HUES48 (cell line): ENCODE data around the gene B2M.
"Not testable (repeated sequence)": the region's sequence is repeated elsewhere in the genome, so short reads cannot be mapped to it uniquely, and the experiment has no call there.

Experiments
- H3K27ac ChIP-seq: one replicate; pipeline ENCODE4 v1.7.0; 2013; ENCODE audit warnings: low read depth, low read length, inconsistent platforms
- H3K27me3 ChIP-seq: 2 replicates; pipeline ENCODE4 v1.6.1; 2013; ENCODE audit warnings: mild to moderate bottlenecking, low read length; ENCODE audit not compliant: control insufficient read depth, insufficient read depth
- H3K36me3 ChIP-seq: 2 replicates; pipeline ENCODE4 v1.6.1; 2013; ENCODE audit warnings: low read length; ENCODE audit not compliant: control insufficient read depth, insufficient read depth
- H3K4me1 ChIP-seq: 2 replicates; pipeline ENCODE4 v1.6.1; 2013; ENCODE audit warnings: mild to moderate bottlenecking, low read length; ENCODE audit not compliant: control insufficient read depth, insufficient read depth
- H3K4me3 ChIP-seq: 2 replicates; pipeline ENCODE4 v1.5.1; 2013; ENCODE audit warnings: mild to moderate bottlenecking, low read depth, low read length
- H3K9ac ChIP-seq: 2 replicates; pipeline ENCODE4 v1.6.1; 2013; ENCODE audit warnings: mild to moderate bottlenecking, low read depth, low read length, moderate library complexity
- H3K9me3 ChIP-seq: 2 replicates; pipeline ENCODE4 v1.6.1; 2013; ENCODE audit warnings: low read length; ENCODE audit not compliant: control insufficient read depth, insufficient read depth

Gene B2M

GRCh38 chr15:44727485-44728231 lies 16.3 kb downstream of the B2M start:
- Histone ChIP-seq H3K27ac (peak overlapping the region; percentile 97), H3K4me3 (peak overlapping the region; percentile 81; the same call in 1 of the 2 replicates), H3K27me3 (no peaks in the 10 kb centered on the region), H3K9me3 (no peaks in the 10 kb centered on the region), H3K9ac (no peak overlapping the region), H3K36me3 (peaks cover 6% of the 10 kb centered on the region; the same call in 1 of the 2 replicates), H3K4me1 (peaks cover 18% of the 10 kb centered on the region)

- Histone ChIP-seq H3K9ac (peak overlapping the region; percentile 28; the same call in 1 of the 2 replicates), H3K27ac (peak overlapping the region; percentile 97), H3K4me1 (peaks cover 18% of the 10 kb centered on the region), H3K4me3 (peak overlapping the region; percentile 81)
- H3K36me3 ChIP-seq, H3K27me3 ChIP-seq, H3K9me3 ChIP-seq: not testable (repeated sequence)
Observed at GRCh38 chr15:44728232-44728575, 16.9 kb downstream of the B2M start.

- H3K27ac ChIP-seq: peak overlapping the region; percentile 97
- peaks cover 6% of the 10 kb centered on the region; the same call in 1 of the 2 replicates for H3K36me3 ChIP-seq
- peaks cover 18% of the 10 kb centered on the region for H3K4me1 ChIP-seq
- H3K27me3 ChIP-seq: no peaks in the 10 kb centered on the region
- H3K4me3 ChIP-seq: peak overlapping the region; percentile 81
- peak overlapping the region; percentile 46 for H3K9ac ChIP-seq
- H3K9me3 ChIP-seq: no peaks in the 10 kb centered on the region
Observed at GRCh38 chr15:44728576-44729407, 17.5 kb downstream of the B2M start.

- Histone ChIP-seq H3K36me3 (peaks cover 6% of the 10 kb centered on the region; the same call in 1 of the 2 replicates), H3K27me3 (no peaks in the 10 kb centered on the region), H3K4me3 (peak overlapping the region; percentile 81), H3K9me3 (no peaks in the 10 kb centered on the region), H3K9ac (peak overlapping the region; percentile 46), H3K4me1 (peaks cover 18% of the 10 kb centered on the region), H3K27ac (peak overlapping the region; percentile 97)
Observed at GRCh38 chr15:44729408-44730127, 18.3 kb downstream of the B2M start.

DNA sequence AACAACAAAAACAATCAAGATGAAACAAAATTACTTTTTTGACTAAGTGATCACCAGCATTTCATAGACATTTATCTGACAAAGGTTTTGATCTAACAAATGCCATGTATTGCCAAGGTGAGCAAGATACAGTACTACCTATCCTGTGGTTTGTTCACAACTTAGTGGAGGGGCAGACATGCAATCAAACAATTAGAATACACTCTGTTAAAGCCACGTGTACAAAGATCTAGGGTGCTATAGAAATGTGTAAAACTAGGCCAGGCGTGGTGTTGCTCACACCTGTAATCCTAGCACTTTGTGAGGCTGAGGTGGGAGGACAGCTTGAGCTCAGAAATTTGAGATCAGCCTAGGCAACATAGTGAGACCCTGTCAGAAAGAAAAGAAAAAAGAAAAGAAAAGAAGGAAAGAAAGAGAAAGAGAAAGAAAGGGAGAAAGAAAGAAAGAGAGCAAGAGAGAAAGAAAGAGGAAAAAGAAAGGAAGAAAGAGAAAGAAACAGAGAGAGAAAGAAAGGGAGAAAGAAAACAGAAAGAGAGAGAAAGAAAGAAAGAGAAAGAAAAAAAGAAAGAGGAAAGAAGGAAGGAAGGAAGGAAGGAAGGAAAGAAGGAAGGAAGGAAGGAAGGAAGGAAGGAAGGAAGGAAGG lies 23.6 kb downstream of the B2M start:
- no peak overlapping the region for H3K27ac ChIP-seq

DNA sequence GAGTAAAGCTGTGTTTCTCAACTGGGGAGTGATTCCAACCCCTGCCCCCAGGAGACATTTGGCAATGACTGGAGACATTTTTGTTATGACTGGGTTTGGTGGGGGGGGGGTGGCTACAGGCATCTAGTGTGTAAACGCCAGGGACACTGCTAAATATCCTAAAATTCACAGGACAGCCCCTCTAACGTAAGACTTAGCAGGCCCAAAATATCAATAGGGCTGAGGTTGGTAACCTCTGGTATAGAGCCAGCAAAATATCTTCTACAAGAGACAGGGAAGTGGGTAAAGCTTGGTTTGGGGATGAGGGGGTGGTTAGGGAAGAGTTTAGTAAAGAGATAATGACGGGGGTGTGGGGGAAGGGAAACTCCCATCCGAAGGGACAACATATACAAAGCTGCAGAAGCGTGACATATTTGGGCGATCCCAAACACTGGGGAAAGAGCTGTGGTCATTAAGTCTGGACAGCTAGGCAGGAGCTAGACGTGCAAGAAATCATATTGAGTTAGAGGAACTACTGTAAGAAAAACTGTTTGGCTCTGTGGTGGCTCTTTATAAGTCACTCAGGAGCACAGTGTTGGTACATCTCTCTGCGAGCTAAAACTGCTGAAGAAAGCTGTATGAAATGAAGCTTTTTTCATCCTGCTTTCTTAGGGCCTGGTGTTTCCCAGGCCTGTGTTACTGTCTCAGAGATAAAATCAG lies 24.3 kb downstream of the B2M start:
- peaks cover 9% of the 10 kb centered on the region for H3K4me1 ChIP-seq
- no peaks in the 10 kb centered on the region for H3K27me3 ChIP-seq
- H3K9me3 ChIP-seq: no peaks in the 10 kb centered on the region
- no peak overlapping the region for H3K4me3 ChIP-seq
- peaks cover 6% of the 10 kb centered on the region; the same call in 1 of the 2 replicates for H3K36me3 ChIP-seq
- no peak overlapping the region for H3K27ac ChIP-seq
- no peak overlapping the region for H3K9ac ChIP-seq

More for the DNA sequence above, 23.6 kb downstream of the B2M start:
- Histone ChIP-seq H3K27me3 (no peaks in the 10 kb centered on the region), H3K9me3 (no peaks in the 10 kb centered on the region), H3K4me3 (no peak overlapping the region), H3K9ac (no peak overlapping the region), H3K36me3 (peaks cover 6% of the 10 kb centered on the region; the same call in 1 of the 2 replicates), H3K4me1 (peaks cover 11% of the 10 kb centered on the region)

- H3K27me3 ChIP-seq: no peaks in the 10 kb centered on the region
- H3K4me3 ChIP-seq: no peak within 1 kb of the TSS
- H3K36me3 ChIP-seq: peaks cover 5% of the 10 kb centered on the region; the same call in 1 of the 2 replicates
- no peak within 1 kb of the TSS for H3K9ac ChIP-seq
- H3K9me3 ChIP-seq: no peaks in the 10 kb centered on the region
- peaks cover 9% of the 10 kb centered on the region for H3K4me1 ChIP-seq
- H3K27ac ChIP-seq: peak within 1 kb of the TSS; percentile 40
Observed at GRCh38 chr15:44736181-44736765, 25.0 kb downstream of the B2M start, which contains the start of gene TRIM69. TSS of gene TRIM69 (plus strand) at chr15:44736528. CDS start at chr15:44736705, 177 bp downstream.

GRCh38 chr15:44738340-44738984 lies 27.1 kb downstream of the B2M start:
- Histone ChIP-seq H3K4me3 (no peak overlapping the region), H3K9ac (no peak overlapping the region), H3K36me3 (no peaks in the 10 kb centered on the region), H3K9me3 (no peaks in the 10 kb centered on the region), H3K27me3 (no peaks in the 10 kb centered on the region), H3K4me1 (peaks cover 9% of the 10 kb centered on the region), H3K27ac (no peak overlapping the region)

DNA sequence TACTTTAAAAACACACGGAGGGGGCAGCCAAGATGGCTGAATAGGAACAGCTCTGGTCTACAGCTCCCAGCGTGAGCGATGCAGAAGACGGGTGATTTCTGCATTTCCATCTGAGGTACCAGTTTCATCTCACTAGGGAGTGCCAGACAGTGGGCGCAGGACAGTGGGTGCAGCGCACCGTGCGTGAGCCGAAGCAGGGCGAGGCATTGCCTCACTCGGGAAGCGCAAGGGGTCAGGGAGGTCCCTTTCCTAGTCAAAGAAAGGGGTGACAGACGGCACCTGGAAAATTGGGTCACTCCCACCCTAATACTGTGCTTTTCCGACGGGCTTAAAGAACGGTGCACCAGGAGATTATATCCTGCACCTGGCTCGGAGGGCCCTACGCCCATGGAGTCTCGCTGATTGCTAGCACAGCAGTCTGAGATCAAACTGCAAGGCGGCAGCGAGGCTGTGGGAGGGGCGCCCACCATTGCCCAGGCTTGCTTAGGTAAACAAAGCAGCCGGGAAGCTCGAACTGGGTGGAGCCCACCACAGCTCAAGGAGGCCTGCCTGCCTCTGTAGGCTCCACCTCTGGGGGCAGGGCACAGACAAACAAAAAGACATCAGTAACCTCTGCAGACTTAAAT lies 28.0 kb downstream of the B2M start:
- H3K9ac ChIP-seq, H3K9me3 ChIP-seq, H3K36me3 ChIP-seq, H3K27me3 ChIP-seq, H3K4me3 ChIP-seq, H3K27ac ChIP-seq, H3K4me1 ChIP-seq: not testable (repeated sequence)
